Measurements from ENCODE around the gene EN1.

Gene EN1

GRCh38 chr2:118816669-118817068 lies 30.8 kb downstream of the EN1 start:
- no peak for DNase-seq

- DNase-seq = no peak
These were observed 31.7 kb downstream of the EN1 start for GRCh38 chr2:118815731-118816130.

GRCh38 chr2:118815314-118815713 lies 32.1 kb downstream of the EN1 start:
- DNase-seq = no peak

GRCh38 chr2:118814368-118814767 lies 33.1 kb downstream of the EN1 start:
- DNase-seq = no peak

- DNase-seq = no peak
These were observed 33.7 kb downstream of the EN1 start for GRCh38 chr2:118813601-118814339.

GRCh38 chr2:118813111-118813510 lies 34.3 kb downstream of the EN1 start:
- DNase-seq = no peak

GRCh38 chr2:118812552-118812951 lies 34.9 kb downstream of the EN1 start:
- no peak for DNase-seq

GRCh38 chr2:118811514-118812115 lies 35.8 kb downstream of the EN1 start:
- no peak for DNase-seq

- DNase-seq = no peak
These were observed 36.7 kb downstream of the EN1 start for GRCh38 chr2:118810766-118811165.

- no peak for DNase-seq
These were observed 39.0 kb downstream of the EN1 start for GRCh38 chr2:118808429-118808809.

- DNase-seq = no peak
These were observed 39.6 kb downstream of the EN1 start for GRCh38 chr2:118807668-118808428.

- no peak for DNase-seq
These were observed 40.4 kb downstream of the EN1 start for GRCh38 chr2:118806797-118807667.

GRCh38 chr2:118805064-118805690 lies 42.3 kb downstream of the EN1 start:
- no peak for DNase-seq

GRCh38 chr2:118803012-118803411 lies 44.4 kb downstream of the EN1 start:
- no peak for DNase-seq

- DNase-seq = no peak
These were observed 46.3 kb downstream of the EN1 start for GRCh38 chr2:118801151-118801550.

GRCh38 chr2:118800736-118801135 lies 46.7 kb downstream of the EN1 start:
- DNase-seq = no peak

GRCh38 chr2:118794546-118794945 lies 52.9 kb downstream of the EN1 start:
- no peak for DNase-seq

All from NCI-H1694 treated with DMSO at 0.1 percent for 48 hours (cell line).